NCI-H2029 (cell line): ENCODE results near the gene ZSWIM7.
A peak's percentile ranks its signal among the peaks of the same experiment; 100 is the strongest.

ENCODE experiments used
- DNase-seq: peaks from one replicate; lab custom pipeline; 2025; lab: John Stamatoyannopoulos, UW

ZSWIM7 gene

GRCh38 chr17:15999141-15999973 is at the start of gene ZSWIM7, which contains the start of gene TTC19:
Gene ZSWIM7 (minus strand): TSS chr17:15999704. CDS start chr17:15999594, 110 bp downstream.
Gene TTC19 (plus strand): TSS chr17:15999824. CDS start chr17:15999849, 25 bp downstream.
- peak; percentile 79 for DNase-seq

DNA sequence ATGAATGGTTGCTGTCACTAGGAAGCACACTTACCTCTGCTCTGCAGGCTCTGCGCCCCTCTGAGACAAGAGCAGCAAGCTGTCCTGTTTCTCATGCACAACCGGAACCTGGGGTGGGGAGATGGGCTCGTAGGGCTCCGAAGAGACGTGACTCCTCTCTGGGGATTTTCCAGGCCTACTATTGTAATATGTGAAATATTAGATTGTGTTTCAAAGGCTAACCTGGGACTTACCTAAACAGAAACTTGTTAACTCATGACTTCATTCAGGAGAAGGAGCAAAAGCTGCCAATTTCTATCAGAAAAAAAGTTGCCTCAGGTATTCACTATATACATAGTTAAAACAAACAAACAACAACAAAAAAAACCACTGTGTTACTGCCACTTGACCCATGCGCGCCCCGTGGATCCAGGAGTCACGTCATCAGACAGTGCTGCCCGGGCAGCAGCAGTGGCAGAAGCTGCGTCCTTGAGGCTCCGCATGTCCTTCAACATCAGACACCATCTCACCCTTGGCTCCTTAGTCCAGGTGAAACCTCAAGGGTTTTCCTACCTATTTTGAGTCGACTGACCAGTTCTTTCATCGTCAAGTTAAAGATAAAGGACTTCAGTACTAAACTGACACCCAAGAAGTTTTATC is 49.4 kb upstream of the ZSWIM7 start:
- no peak for DNase-seq

- DNase-seq, result no peak
These were observed 47.5 kb upstream of the ZSWIM7 start for GRCh38 chr17:16046966-16047365.

DNA sequence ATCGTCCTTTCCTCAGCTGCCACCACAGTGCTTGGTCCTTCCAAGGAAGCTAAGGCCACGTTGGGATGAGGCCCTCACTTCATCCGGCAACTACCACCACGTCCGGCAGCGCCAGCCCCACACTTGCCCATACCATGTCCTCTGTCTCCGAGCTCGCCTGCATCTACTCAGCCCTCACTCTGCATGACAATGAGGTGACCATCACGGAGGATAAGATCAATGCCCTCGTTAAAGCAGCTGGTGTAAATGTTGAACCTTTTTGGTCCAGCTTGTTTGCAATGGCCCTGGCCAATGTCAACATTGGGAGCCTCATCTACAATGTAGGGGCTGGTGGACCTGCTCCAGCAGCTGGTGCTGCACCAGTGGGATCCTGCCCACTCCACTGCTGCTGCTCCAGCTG is 45.0 kb upstream of the ZSWIM7 start:
- no peak for DNase-seq

- DNase-seq, result no peak
These were observed 41.3 kb upstream of the ZSWIM7 start for GRCh38 chr17:16040710-16041251.

- DNase-seq, result no peak
These were observed 38.1 kb upstream of the ZSWIM7 start for GRCh38 chr17:16037636-16038035.

GRCh38 chr17:16036261-16036660 is 36.8 kb upstream of the ZSWIM7 start:
- no peak for DNase-seq

- no peak for DNase-seq
These were observed 34.3 kb upstream of the ZSWIM7 start for GRCh38 chr17:16033729-16034349.

GRCh38 chr17:16027708-16028584 is 28.4 kb upstream of the ZSWIM7 start:
- no peak for DNase-seq

DNA sequence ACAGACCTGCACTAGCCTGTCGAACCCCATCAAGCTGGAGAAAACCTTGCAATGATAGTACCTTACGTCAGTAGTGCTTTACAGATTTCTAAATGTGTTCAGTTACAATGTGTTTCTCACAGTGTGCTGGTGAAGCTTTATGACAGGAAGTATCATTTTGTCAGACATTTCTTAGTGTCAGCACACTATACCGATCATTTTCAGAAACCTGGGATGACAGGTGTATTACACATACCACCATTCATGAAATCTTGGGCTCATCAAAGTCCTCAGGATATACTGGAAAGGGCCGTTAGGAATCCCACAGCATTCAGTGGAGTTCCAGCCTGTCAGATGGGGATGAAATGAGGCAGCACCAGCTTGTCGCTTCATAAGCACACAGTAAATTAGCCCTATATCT is 27.4 kb upstream of the ZSWIM7 start:
- DNase-seq, result no peak

DNA sequence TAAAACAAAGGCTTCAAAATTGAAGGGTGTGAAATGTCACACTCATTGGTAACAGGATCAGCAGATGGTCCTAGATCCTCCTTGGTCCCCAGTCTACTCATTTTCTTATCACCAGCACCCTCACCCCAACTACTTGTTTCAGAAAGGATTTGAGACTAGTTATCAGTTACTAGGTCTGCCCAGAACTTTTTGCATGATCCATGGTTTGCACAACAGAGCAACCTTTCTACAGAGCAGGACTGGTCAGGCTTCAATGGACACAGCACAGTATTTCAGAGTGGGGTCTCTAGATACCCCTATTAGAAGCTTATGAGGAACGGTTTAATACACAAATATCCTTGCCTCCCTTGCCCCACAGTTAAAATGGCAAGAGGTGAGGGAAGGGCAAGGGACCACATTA is 25.7 kb upstream of the ZSWIM7 start:
- no peak for DNase-seq

DNA sequence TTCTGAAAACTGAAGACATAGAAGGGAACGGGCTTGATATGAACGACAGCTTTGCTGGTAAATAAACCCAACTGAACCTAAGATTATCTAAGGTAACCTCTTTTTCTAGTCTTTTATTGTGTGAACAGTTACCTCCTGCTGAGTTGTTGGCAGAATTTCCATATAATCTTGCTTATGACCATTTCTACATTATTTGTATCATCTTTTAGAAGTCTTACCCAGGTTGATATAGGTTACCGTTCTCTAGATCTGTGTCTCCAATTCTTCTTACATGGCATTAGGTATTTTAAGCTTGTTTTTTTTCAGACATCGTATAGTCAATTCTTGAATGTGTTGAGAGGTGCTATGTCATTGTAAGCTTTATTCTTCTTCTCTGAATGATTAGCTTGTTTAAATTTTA is 24.4 kb upstream of the ZSWIM7 start:
- DNase-seq, result no peak

DNA sequence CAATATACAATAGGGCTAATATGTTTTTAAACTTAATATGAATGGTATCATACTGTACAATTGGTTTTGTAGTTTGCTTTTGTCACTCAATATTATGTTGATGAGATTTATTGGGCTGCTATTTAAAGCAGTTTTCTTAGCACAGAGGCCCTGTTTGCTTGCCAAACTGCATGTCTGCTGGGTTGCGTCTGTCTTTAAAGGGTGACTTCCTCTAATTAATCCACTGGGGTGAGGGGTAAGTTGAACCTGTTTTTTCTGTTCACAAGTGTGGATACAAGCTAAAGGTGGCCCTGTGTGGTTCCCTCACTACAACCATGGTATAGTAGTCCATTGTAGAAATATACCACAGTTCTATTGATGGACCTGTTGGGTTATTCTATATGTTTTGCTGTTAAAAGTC is 19.8 kb upstream of the ZSWIM7 start:
- DNase-seq, result no peak

DNA sequence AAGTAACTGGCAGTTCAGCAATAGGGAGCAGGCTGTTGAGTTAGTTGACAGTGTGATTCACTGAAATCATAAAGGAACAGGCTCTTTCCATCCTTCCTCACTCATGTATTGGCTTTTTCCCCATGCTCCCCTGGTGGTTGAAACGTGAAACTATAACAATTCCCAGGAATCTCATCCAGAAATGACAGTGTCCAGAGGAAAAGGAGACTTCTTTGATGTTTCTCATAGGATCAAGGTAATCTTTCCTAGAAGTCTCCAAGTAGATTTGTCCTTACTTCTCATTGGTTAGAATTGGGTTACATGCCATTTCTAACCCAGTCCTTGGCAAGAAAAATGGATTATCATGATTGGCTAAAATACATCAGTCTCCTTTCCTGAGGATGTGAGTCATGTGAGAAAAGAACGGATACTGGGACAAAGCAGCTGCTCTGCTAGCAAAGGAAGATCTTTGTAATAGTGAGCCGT is 14.5 kb upstream of the ZSWIM7 start:
- no peak for DNase-seq

GRCh38 chr17:16007439-16007838 is 7.9 kb upstream of the ZSWIM7 start:
- DNase-seq, result no peak

DNA sequence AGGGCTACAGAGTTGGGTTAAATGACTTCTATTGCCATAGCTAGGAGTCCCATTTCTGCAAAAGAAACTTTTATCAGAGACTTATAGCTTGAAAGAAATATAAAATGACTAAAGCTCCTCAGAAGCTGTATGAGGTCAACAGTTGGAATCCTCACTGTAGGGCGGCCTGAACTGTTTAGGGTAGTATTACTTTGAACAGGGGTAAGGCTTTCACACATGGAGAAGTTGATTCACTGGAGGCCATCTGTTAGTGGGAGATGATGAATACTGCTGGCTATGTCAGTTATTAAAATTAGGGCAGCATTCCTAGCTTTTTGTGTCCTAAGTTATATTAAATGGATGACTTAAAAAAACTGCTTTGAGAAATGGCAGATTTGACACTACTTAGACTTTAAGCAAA is 6.1 kb upstream of the ZSWIM7 start:
- no peak for DNase-seq

GRCh38 chr17:16003841-16004240 is 4.3 kb upstream of the ZSWIM7 start:
- DNase-seq, result no peak

- no peak for DNase-seq
These were observed 3.3 kb upstream of the ZSWIM7 start for GRCh38 chr17:16002708-16003260.

DNA sequence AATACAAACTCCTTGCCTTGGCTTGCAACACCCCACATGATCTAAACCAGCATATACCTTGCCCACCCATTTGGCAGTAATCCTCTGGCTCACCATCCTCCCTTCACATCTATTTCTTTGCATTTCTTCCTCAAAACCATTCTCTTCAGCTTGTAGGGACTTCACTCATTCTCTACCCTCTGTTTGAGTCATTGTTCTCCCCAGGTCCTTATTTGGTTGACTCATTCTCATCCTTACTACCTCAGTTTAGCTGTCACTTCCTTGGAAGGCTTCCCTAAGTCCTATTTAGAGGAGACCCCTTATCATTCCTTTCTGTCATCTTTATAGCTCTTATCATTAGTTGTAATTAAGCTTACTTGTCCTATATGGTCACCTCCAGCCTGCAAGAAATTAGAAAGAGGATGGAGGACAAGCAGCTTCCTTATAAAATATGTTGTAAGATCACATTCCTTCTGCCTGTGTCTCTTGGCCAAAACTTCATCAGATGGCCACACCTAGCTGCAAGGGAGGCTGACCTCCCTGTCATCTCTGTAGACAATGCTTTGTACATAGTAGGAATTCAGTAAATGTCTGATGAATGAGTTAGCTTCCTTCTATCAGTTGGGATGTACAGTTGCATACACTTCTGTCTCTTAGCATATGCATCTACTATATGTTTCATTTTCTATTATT is 1.9 kb upstream of the ZSWIM7 start:
- DNase-seq, result no peak

DNA sequence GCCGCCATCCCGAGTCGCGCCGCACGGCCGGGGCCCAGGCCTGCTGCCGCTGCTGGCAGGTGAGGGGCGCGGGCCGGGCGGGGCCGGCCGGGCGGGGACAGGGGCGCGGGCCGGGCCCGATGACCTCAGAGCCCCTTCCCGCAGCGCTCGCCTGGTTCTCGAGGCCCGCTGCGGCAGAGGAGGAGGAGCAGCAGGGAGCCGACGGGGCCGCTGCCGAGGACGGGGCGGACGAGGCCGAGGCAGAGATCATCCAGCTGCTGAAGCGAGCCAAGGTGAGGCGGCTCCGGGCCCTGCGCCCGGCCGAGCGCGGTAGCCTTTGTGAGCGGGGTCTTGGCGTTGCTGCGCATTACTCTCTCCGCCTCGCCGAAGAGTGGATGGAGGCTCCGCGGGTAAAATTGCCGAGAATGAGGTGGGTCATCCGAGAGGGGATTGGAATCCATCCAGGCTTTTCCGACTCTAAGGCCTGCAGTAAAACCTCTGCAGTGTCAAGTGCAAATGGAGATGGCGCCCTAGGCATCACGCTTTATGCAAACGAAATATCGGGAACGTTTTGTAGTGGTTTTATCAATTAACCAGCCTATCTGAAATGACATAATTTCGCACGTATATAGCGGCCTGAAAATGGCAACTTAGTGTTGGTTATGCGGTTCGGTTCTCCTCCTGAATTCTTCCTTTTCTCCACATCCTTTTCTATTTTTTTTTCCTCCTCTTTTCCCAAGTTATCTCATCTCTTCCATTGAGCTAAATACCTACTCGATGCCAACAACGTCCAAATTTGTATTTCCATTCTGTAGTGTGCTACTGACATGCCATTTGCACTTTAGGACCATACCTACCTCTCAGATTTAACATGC is 697 bp upstream of the ZSWIM7 start:
- no peak for DNase-seq
